Measurements from ENCODE around the gene ARL14.

The ARL14 gene

DNA sequence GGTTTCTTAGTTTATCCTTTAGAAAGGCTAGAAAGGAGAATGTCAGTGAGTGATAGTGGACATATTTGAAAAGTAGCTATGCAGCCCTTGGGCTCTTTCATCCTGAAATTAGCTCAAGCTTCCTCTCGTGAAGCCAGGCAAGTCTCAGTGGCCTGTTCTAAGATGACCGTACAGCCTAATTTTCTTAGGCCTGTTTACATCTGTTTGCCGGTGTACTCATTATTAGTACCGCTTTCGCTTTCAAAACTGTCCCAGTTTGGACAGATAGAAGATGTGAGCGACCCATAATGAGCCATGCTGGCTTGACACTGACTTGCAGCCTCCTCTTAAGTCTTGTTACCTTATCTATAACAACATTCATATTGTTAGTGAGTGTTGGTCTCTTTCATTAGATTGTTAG lies 5.7 kb upstream of the ARL14 start:
- no peaks in the 10 kb centered on the region for H3K9me3 ChIP-seq (ENCODE audit: insufficient read depth, low read length)
- H3K9me2 ChIP-seq (replicated peaks; ENCODE audit: insufficient read depth, low read length): no peaks in the 10 kb centered on the region
- no peaks in the 10 kb centered on the region for H3F3A ChIP-seq (ENCODE audit: insufficient read depth)
- H2AFZ ChIP-seq (ENCODE audit: low read depth, low read length, severe bottlenecking): peak overlapping the region; percentile 74
- H4K20me1 ChIP-seq (ENCODE audit: low read depth, low read length): no peaks in the 10 kb centered on the region
- TF ChIP-seq, protein P1, sequence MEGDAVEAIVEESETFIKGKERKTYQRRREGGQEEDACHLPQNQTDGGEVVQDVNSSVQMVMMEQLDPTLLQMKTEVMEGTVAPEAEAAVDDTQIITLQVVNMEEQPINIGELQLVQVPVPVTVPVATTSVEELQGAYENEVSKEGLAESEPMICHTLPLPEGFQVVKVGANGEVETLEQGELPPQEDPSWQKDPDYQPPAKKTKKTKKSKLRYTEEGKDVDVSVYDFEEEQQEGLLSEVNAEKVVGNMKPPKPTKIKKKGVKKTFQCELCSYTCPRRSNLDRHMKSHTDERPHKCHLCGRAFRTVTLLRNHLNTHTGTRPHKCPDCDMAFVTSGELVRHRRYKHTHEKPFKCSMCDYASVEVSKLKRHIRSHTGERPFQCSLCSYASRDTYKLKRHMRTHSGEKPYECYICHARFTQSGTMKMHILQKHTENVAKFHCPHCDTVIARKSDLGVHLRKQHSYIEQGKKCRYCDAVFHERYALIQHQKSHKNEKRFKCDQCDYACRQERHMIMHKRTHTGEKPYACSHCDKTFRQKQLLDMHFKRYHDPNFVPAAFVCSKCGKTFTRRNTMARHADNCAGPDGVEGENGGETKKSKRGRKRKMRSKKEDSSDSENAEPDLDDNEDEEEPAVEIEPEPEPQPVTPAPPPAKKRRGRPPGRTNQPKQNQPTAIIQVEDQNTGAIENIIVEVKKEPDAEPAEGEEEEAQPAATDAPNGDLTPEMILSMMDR (IDR thresholded peaks at IDR 0.05; ENCODE audit: insufficient read depth, low read length, poor library complexity, severe bottlenecking): no peak
- TF ChIP-seq EZH2phosphoT487 (conservative IDR thresholded peaks at IDR 0.05; ENCODE audit: low read length): no peak
- H3K4me3 ChIP-seq (ENCODE audit: insufficient read depth, low read length, poor library complexity, severe bottlenecking): no peak overlapping the region
- H3K27ac ChIP-seq (ENCODE audit: low read depth, low read length): no peak overlapping the region
- H3K36me3 ChIP-seq (ENCODE audit: low read length): no peaks in the 10 kb centered on the region
- no peaks in the 10 kb centered on the region for H3K79me2 ChIP-seq (ENCODE audit: insufficient read depth, low read length)
- H3K4me2 ChIP-seq (ENCODE audit: low read depth, low read length, poor library complexity, severe bottlenecking): peak overlapping the region; percentile 51
- no peaks in the 10 kb centered on the region for H3K27me3 ChIP-seq (ENCODE audit: low read length)
- H3K9ac ChIP-seq (ENCODE audit: low read length): no peak overlapping the region

GRCh38 chr3:160671995-160672394 lies 5.0 kb upstream of the ARL14 start:
- H3K36me3 ChIP-seq (ENCODE audit: low read length): no peaks in the 10 kb centered on the region
- no peak overlapping the region for H3K4me3 ChIP-seq (ENCODE audit: insufficient read depth, low read length, poor library complexity, severe bottlenecking)
- no peaks in the 10 kb centered on the region for H3K79me2 ChIP-seq (ENCODE audit: insufficient read depth, low read length)
- TF ChIP-seq EZH2phosphoT487 (conservative IDR thresholded peaks at IDR 0.05; ENCODE audit: low read length): no peak
- TF ChIP-seq, protein P1 (IDR thresholded peaks at IDR 0.05; ENCODE audit: insufficient read depth, low read length, poor library complexity, severe bottlenecking): no peak
- H3K9me3 ChIP-seq (ENCODE audit: insufficient read depth, low read length): no peaks in the 10 kb centered on the region
- no peaks in the 10 kb centered on the region for H3F3A ChIP-seq (ENCODE audit: insufficient read depth)
- no peaks in the 10 kb centered on the region for H3K9me2 ChIP-seq (replicated peaks; ENCODE audit: insufficient read depth, low read length)
- no peaks in the 10 kb centered on the region for H4K20me1 ChIP-seq (ENCODE audit: low read depth, low read length)
- no peaks in the 10 kb centered on the region for H3K27me3 ChIP-seq (ENCODE audit: low read length)
- H2AFZ ChIP-seq (ENCODE audit: low read depth, low read length, severe bottlenecking): no peak overlapping the region
- H3K9ac ChIP-seq (ENCODE audit: low read length): no peak overlapping the region
- no peak overlapping the region for H3K4me2 ChIP-seq (ENCODE audit: low read depth, low read length, poor library complexity, severe bottlenecking)
- no peak overlapping the region for H3K27ac ChIP-seq (ENCODE audit: low read depth, low read length)

GRCh38 chr3:160673188-160673587 lies 3.8 kb upstream of the ARL14 start:
- no peaks in the 10 kb centered on the region for H3K36me3 ChIP-seq (ENCODE audit: low read length)
- no peaks in the 10 kb centered on the region for H3K9me3 ChIP-seq (ENCODE audit: insufficient read depth, low read length)
- no peak overlapping the region for H2AFZ ChIP-seq (ENCODE audit: low read depth, low read length, severe bottlenecking)
- no peak overlapping the region for H3K4me2 ChIP-seq (ENCODE audit: low read depth, low read length, poor library complexity, severe bottlenecking)
- H3F3A ChIP-seq (ENCODE audit: insufficient read depth): no peaks in the 10 kb centered on the region
- no peaks in the 10 kb centered on the region for H3K79me2 ChIP-seq (ENCODE audit: insufficient read depth, low read length)
- no peaks in the 10 kb centered on the region for H3K9me2 ChIP-seq (replicated peaks; ENCODE audit: insufficient read depth, low read length)
- H3K27me3 ChIP-seq (ENCODE audit: low read length): no peaks in the 10 kb centered on the region
- H4K20me1 ChIP-seq (ENCODE audit: low read depth, low read length): no peaks in the 10 kb centered on the region
- H3K9ac ChIP-seq (ENCODE audit: low read length): no peak overlapping the region
- no peak overlapping the region for H3K27ac ChIP-seq (ENCODE audit: low read depth, low read length)
- H3K4me3 ChIP-seq (ENCODE audit: insufficient read depth, low read length, poor library complexity, severe bottlenecking): no peak overlapping the region
- TF ChIP-seq, protein P1 (IDR thresholded peaks at IDR 0.05; ENCODE audit: insufficient read depth, low read length, poor library complexity, severe bottlenecking): no peak
- no peak for TF ChIP-seq EZH2phosphoT487 (conservative IDR thresholded peaks at IDR 0.05; ENCODE audit: low read length)

Measured in SU-DHL-6 (cell line).